HL-60 (cell line): ENCODE results near the gene BUB3.

Experiments used
- GABPA ChIP-seq: IDR thresholded peaks from 2 replicates; pipeline ENCODE4 v1.6.1; 2012; ENCODE audit warnings: low read depth
- POLR2AphosphoS5 ChIP-seq: IDR thresholded peaks from 2 replicates; pipeline ENCODE4 v1.6.1; 2012; ENCODE audit warnings: low read depth
- SPI1 ChIP-seq: IDR thresholded peaks from 2 replicates; pipeline ENCODE4 v1.6.1; 2012; ENCODE audit warnings: low read depth, mild to moderate bottlenecking, borderline replicate concordance
- TF ChIP-seq, protein P1 (sequence below): IDR thresholded peaks from one replicate; pipeline ENCODE4 v1.5.1; 2011; ENCODE audit warnings: low read length, control low read depth, inconsistent platforms; ENCODE audit not compliant: insufficient read depth
- TF ChIP-seq, protein P2 (sequence below): IDR thresholded peaks from 2 replicates; pipeline ENCODE4 v1.6.1; 2012; ENCODE audit warnings: low read depth; ENCODE audit not compliant: insufficient replicate concordance

DNA sequence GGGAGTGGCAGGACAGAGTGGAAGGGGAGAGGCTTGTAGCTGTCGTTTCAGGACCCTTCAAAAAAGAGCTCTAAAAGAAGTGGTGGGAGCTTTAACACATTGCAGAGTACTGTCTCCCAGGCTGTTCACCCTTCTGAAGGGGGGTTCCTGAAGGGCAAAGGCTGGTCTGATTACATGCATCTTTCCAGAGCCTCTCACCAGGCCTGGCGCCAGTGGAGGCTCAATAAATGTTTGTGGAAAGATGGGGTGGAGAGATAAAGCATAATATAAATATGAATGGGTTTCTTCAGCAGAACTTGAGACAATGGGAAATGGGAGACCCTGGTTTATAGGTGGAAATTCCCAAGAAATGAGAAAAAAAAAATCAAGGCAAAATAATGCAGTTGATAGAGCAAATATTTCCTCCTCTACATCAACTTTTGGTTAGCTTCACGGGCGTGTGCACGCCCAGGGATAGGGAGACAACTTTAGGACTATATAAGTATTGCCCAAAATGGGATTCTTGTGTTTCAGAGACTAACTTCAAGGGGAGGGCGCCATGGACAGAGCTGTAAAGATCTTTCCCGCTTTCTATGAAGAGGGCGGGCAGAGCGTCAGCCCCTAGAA lies 613 bp upstream of the BUB3 start:
- TF ChIP-seq, protein P1, sequence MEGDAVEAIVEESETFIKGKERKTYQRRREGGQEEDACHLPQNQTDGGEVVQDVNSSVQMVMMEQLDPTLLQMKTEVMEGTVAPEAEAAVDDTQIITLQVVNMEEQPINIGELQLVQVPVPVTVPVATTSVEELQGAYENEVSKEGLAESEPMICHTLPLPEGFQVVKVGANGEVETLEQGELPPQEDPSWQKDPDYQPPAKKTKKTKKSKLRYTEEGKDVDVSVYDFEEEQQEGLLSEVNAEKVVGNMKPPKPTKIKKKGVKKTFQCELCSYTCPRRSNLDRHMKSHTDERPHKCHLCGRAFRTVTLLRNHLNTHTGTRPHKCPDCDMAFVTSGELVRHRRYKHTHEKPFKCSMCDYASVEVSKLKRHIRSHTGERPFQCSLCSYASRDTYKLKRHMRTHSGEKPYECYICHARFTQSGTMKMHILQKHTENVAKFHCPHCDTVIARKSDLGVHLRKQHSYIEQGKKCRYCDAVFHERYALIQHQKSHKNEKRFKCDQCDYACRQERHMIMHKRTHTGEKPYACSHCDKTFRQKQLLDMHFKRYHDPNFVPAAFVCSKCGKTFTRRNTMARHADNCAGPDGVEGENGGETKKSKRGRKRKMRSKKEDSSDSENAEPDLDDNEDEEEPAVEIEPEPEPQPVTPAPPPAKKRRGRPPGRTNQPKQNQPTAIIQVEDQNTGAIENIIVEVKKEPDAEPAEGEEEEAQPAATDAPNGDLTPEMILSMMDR: no peak
- TF ChIP-seq GABPA (no peak), POLR2AphosphoS5 (no peak), SPI1 (no peak)
- TF ChIP-seq, protein P2, sequence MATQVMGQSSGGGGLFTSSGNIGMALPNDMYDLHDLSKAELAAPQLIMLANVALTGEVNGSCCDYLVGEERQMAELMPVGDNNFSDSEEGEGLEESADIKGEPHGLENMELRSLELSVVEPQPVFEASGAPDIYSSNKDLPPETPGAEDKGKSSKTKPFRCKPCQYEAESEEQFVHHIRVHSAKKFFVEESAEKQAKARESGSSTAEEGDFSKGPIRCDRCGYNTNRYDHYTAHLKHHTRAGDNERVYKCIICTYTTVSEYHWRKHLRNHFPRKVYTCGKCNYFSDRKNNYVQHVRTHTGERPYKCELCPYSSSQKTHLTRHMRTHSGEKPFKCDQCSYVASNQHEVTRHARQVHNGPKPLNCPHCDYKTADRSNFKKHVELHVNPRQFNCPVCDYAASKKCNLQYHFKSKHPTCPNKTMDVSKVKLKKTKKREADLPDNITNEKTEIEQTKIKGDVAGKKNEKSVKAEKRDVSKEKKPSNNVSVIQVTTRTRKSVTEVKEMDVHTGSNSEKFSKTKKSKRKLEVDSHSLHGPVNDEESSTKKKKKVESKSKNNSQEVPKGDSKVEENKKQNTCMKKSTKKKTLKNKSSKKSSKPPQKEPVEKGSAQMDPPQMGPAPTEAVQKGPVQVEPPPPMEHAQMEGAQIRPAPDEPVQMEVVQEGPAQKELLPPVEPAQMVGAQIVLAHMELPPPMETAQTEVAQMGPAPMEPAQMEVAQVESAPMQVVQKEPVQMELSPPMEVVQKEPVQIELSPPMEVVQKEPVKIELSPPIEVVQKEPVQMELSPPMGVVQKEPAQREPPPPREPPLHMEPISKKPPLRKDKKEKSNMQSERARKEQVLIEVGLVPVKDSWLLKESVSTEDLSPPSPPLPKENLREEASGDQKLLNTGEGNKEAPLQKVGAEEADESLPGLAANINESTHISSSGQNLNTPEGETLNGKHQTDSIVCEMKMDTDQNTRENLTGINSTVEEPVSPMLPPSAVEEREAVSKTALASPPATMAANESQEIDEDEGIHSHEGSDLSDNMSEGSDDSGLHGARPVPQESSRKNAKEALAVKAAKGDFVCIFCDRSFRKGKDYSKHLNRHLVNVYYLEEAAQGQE: no peak
